ENCODE results near the gene EMD.
A peak's percentile ranks its signal among the peaks of the same experiment; 100 is the strongest.

EMD gene

GRCh38 chrX:154355776-154356140 is 23.3 kb upstream of the EMD start:
- no peak for FAIRE-seq

GRCh38 chrX:154356596-154356995 is 22.5 kb upstream of the EMD start:
- FAIRE-seq = no peak

DNA sequence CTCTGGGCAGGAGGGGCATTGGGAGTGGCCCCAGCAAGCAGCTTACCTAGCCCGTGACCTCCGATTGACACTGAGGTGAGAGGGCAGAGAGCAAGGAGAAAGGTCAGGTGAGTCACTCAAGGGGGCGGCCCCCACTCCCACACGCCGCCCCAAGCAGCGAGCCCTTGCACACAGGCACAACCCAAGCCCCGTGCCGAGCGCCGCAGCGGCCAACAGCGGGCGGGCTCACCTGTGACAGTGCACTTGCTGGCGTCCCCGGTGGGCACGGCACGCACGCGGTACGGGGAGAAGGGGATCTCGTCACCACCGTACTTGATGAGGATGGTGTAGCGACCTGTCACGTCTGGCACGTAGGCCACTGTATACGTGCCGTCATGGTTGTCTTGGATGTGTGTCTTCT is 21.9 kb upstream of the EMD start:
- FAIRE-seq = no peak

- no peak for FAIRE-seq
Observed at GRCh38 chrX:154358011-154358410, 21.1 kb upstream of the EMD start.

DNA sequence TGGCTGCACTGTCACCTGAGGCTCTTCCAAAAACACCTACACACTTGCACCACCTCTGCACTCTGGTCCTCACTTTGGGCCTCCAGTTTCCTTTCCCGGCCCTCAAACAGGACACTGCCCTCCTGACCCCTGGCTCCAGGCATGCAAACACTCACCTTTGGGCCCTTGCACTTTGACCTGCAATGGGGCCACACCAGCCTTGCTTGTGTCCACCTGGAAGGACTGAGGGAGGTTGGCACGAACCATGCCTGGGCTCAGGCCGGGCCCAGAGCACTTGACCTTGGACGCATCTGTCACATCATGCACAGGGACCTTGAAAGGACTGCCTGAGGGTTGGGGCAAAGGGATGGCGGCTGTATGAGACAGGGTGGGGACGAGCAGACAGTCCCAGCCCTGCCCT is 20.3 kb upstream of the EMD start:
- no peak for FAIRE-seq

- FAIRE-seq = no peak
Observed at GRCh38 chrX:154359362-154360154, 19.5 kb upstream of the EMD start.

GRCh38 chrX:154360155-154360713 is 18.9 kb upstream of the EMD start:
- FAIRE-seq = no peak

DNA sequence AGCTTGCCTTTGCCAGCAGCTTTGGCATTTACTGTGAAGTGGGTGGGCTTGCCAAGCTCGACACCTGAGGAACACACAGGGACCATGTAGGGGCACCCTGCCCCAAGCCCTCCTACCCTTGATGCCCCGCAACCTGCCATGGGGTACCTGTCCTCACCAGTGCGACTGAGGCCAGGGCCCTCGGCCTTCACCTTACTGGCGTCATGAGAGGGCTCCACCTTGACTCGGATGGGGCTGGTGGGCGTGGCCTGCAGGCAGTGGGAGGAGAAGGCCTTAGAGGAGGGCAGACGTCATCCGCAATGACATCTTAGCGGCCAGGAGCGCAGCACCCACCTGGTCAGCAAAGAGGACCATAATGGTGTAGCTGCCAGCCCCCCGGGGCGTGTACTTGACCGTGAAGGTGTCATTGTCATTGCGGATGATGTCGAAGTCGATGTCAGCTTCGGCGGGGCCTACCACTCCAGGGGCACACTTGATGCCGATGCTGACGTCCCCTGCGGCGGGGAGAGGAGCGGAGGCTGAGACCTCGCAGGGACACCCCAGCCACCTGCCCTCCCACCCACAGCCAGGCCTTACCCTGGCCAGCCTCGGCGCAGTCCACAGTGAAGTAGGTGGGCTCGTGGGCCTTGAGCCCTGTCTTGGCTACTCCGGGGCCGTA is 16.9 kb upstream of the EMD start:
- no peak for FAIRE-seq

GRCh38 chrX:154363706-154364439 is 15.2 kb upstream of the EMD start:
- no peak for FAIRE-seq

DNA sequence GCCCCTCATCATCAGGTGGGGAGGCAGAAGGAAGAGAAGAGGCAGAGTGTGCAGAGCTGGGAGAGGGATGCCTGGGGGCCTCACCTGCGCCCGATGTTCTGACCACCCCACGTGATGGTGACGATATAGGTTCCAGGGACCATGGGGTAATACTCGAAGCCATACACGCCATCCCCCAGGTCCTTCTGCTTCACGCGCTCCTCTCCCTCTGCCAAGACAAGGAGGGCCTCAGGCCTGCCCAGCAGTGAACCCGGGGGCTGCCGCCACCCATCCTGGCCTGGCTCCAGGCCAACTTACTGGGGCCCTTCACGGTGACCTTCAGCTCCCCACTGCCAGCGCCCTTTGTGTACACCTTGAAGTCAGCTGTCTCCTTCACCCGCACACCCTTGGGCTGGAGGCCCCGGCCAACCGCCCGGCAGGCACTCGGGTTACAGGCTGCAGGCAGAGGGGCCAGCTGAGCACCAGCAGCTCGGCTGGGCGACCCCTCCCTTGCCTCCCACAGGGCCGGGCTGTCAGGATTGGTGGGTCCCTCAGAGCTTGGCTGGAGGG is 14.0 kb upstream of the EMD start:
- FAIRE-seq = no peak

DNA sequence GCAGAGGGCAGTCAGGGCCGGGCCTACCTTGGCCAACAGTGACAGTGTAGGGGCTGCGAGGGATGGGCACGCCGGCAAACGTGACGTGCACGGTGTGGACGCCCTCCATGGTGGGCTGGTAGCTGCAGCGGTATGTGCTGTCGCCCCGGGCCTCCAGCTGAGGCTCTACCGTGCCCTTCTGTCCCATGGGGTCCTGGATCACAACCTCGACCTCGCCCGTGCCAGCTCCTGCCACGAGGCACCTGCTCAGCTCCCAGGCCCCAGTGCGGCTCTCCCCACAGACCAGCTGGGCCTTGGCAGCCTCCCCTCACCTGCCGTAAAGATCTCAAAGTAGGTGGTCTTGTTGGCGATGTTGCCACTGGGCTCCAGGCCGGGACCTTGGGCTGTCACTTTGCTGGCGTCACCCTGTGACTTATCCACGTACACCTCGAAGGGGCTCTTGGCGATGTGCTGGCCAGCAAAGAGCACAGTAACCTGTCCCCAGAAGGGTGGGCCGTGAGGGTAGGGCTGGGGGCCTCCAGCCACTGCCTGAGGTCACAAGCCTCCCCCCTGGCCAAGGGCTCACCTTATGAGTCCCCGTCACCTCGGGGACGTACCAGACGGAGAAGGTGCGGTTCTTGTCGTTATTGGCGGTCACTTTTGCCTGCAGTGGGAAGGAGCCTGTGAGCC is 13.0 kb upstream of the EMD start:
- FAIRE-seq = no peak

- no peak for FAIRE-seq
Observed at GRCh38 chrX:154366666-154367055, 12.4 kb upstream of the EMD start.

GRCh38 chrX:154367474-154368308 is 11.4 kb upstream of the EMD start:
- no peak for FAIRE-seq

DNA sequence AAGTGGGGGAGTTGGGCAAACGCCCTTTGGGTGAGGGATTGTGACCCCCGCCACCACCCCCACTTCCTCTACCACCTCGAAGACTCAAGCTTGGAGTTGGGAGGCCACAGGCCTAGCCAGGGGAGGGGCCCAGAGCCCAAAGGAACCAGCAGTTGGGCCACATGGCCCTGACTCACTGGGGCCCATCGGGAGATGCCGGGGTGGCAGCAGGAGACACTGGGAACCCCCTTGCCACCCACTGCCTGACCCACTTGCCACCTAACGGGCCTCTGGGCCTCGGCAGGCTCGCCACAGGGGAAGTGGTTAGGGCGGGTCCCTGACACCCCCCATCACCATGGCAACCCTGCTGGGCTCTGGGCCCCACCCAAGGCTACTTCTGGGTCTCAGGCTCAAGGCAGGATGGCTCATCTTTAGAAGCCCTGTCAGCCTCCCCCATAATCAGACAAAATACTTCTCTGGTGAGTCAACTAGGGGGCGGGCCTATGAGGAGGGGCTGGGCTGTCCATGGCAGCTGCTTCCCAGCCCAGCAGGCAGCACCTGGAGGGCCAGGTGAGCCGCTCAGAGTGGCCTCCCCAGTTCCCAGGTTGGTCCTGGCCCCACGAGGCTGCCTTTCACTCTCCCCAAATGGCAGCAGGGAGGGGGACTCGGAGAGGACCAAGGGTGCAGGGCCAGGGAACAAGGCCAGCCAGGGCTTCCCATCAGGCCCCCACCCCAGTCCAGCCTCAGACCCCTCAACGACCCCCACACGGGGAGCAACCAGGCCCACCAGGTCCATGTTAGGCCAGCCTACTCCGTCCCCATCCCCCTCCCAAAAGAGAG is 10.3 kb upstream of the EMD start:
- no peak for FAIRE-seq

- peak; percentile 45 for FAIRE-seq
Observed at GRCh38 chrX:154369449-154370299, 9.4 kb upstream of the EMD start.

- no peak for FAIRE-seq
Observed at GRCh38 chrX:154370300-154371016, 8.6 kb upstream of the EMD start.

DNA sequence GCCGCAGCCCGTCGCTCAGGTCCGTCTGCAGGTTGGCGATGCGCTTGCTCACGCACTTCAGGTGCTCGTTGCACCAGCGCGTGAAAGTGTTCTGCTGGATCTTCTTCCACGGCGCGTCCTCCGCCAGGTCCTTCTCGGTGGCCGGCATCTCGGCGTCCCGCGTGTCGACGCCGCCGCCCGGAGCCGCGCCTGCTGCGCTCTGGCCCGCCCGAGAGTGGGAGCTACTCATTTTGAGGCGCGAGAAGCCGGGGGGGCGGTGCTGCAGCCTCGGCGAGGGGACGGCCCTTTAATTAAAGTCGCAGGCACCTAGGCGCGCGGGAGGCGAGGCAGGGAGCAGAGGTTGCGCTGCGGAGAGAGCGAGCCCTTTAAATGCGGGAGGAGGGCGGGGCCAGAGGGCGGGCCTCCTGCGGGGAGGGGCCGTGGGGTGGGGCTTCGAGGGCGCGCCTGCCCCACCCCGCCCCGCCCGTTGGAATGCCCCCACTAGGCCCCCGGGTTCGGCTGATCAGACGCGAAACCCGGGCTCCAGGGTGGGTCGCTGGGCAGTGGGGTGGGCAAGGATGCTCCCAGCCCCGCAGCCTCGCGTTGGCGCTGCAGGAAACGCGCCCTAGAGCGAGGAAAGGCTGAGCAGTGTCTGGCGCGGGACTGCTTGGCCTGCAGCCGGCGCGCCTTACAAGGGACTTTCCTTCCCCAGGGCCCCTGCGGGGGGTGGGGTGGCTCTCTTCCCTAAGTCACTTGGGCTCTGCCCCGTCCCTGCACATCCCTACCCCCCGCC is 7.9 kb upstream of the EMD start:
- FAIRE-seq = no peak

GRCh38 chrX:154371789-154372300 is 7.2 kb upstream of the EMD start:
- FAIRE-seq = no peak
